Caco-2 (cell line): Measurements from ENCODE around the gene CORO2B. TPM values are rescaled to one million over a fixed set of nuclear protein-coding genes. Genes with fewer than 3 reads are reported as not detected.

Experiments
- BruUV-seq: library from RNA; stranded (reverse); fragments of 400-500 nt; replicated peaks from 2 replicates; lab custom pipeline; 2021; lab: Mats Ljungman, UMichigan
- CTCF ChIA-PET: fragments of 300-600 bp; sonication (Branson Sonifier 250); formaldehyde crosslinking; loops from one replicate; lab custom pipeline; 2022; ENCODE audit warnings: antibody characterized with exemption; lab: Charles Lee
- POLR2A ChIA-PET: fragments of 300-600 bp; sonication (Branson Sonifier 250); formaldehyde crosslinking; loops from one replicate; lab custom pipeline; 2022; ENCODE audit warnings: antibody characterized with exemption; lab: Charles Lee
- DNase-seq, 2 experiments: peaks; one replicate each; pipeline versions ENCODE4 v3.0.0 to v3.0.0-alpha.2; 2020 to 2022
- H3K27me3 ChIP-seq: replicated peaks from 2 replicates; pipeline ENCODE4 v1.6.0; 2011; ENCODE audit warnings: low read length; ENCODE audit not compliant: control insufficient read depth, insufficient read depth
- H3K36me3 ChIP-seq: 2 replicates; pipeline ENCODE4 v1.5.1; 2011; ENCODE audit warnings: low read length; ENCODE audit not compliant: control insufficient read depth, insufficient read depth
- H3K4me1 ChIP-seq: fragments of 250-450 bp; sonication (Bioruptor Pico); 2 replicates; pipeline ENCODE4 v1.5.1; 2020; ENCODE audit warnings: mild to moderate bottlenecking
- H3K4me3 ChIP-seq: 2 replicates; pipeline ENCODE4 v1.5.1; 2011; ENCODE audit warnings: low read depth, mild to moderate bottlenecking, control low read depth, low read length
- H3K9me3 ChIP-seq: fragments of 250-450 bp; sonication (Bioruptor Pico); 2 replicates; pipeline ENCODE4 v1.5.1; 2020; ENCODE audit warnings: mild to moderate bottlenecking, moderate library complexity
- H3K27ac Mint-ChIP-seq: one replicate; pipeline ENCODE4 v1.8.0; 2022; ENCODE audit warnings: mixed read lengths; ENCODE audit not compliant: unreplicated experiment
- H3K27me3 Mint-ChIP-seq: one replicate; pipeline ENCODE4 v1.8.0; 2022; ENCODE audit warnings: mixed read lengths; ENCODE audit not compliant: insufficient read depth, unreplicated experiment
- H3K36me3 Mint-ChIP-seq: one replicate; pipeline ENCODE4 v1.8.0; 2022; ENCODE audit warnings: mild to moderate bottlenecking, mixed read lengths; ENCODE audit not compliant: insufficient read depth, unreplicated experiment
- H3K4me1 Mint-ChIP-seq: one replicate; pipeline ENCODE4 v1.8.0; 2022; ENCODE audit warnings: low read depth, mixed read lengths; ENCODE audit not compliant: unreplicated experiment
- H3K4me3 Mint-ChIP-seq: one replicate; pipeline ENCODE4 v1.8.0; 2022; ENCODE audit warnings: mild to moderate bottlenecking, moderate library complexity, mixed read lengths; ENCODE audit not compliant: unreplicated experiment
- H3K9me3 Mint-ChIP-seq: one replicate; pipeline ENCODE4 v1.8.0; 2022; ENCODE audit warnings: mixed read lengths; ENCODE audit not compliant: unreplicated experiment
- CTCF ChIP-seq, 2 experiments: fragments of 200-600 bp in 1 of 2; IDR thresholded peaks; 1 replicate in 1 of 2; 2 replicates in 1 of 2; pipeline versions ENCODE4 v1.5.1 to v1.8.0; 2011 to 2022; ENCODE audit warnings: antibody characterized with exemption in 1 of 2, control low read depth in 1 of 2, inconsistent platforms in 1 of 2, low read depth in 1 of 2, low read length in 1 of 2, mild to moderate bottlenecking in 1 of 2, moderate library complexity in 1 of 2; ENCODE audit not compliant: insufficient read depth in 1 of 2, severe bottlenecking in 1 of 2, unreplicated experiment in 1 of 2
- intact Hi-C: fragments of 100-400 bp; cut with micrococcal nuclease; formaldehyde crosslinking; loops from one replicate; pipeline ENCODE4 v1.10.0; 2022; ENCODE audit not compliant: unreplicated experiment
- total RNA-seq: library from RNA; stranded (reverse); gene quantifications from 2 replicates; pipeline ENCODE4 v1.2.3, GENCODE V29; 2022

The CORO2B gene
- total RNA-seq, 1 experiment from 2014 or later = 0.25 TPM

- DNase-seq = no peak
- H3K27me3 ChIP-seq = no peaks in the 10 kb centered on the region
- TF ChIP-seq CTCF (IDR thresholded peaks at IDR 0.05; ENCODE audit: insufficient read depth in 1 of 2, low read depth in 1 of 2, low read length in 1 of 2, severe bottlenecking in 1 of 2, unreplicated experiment in 1 of 2) = no peak
- no peaks in the 10 kb centered on the region for H3K4me1 ChIP-seq
- Mint-ChIP-seq H3K9me3 (no peaks in the 10 kb centered on the region), H3K27me3 (peaks cover 3% of the 10 kb centered on the region), H3K4me3 (no peak overlapping the region), H3K36me3 (peaks cover 5% of the 10 kb centered on the region), H3K27ac (no peak overlapping the region), H3K4me1 (no peaks in the 10 kb centered on the region)
- no peak overlapping the region for H3K4me3 ChIP-seq
- intact Hi-C loops = no loop called here
- BruUV-seq = no TSS peak
- no peaks in the 10 kb centered on the region for H3K9me3 ChIP-seq
- no peaks in the 10 kb centered on the region for H3K36me3 ChIP-seq
- POLR2A ChIA-PET = no interaction called here
- CTCF ChIA-PET = no interaction called here
Observed at GRCh38 chr15:68601206-68602197, 22.7 kb downstream of the CORO2B start.

- Mint-ChIP-seq H3K27me3 (peaks cover 3% of the 10 kb centered on the region), H3K9me3 (no peaks in the 10 kb centered on the region), H3K27ac (no peak overlapping the region), H3K36me3 (peaks cover 2% of the 10 kb centered on the region), H3K4me1 (no peaks in the 10 kb centered on the region), H3K4me3 (no peak overlapping the region)
- H3K9me3 ChIP-seq = no peaks in the 10 kb centered on the region
- no peak for TF ChIP-seq CTCF (IDR thresholded peaks at IDR 0.05; ENCODE audit: insufficient read depth in 1 of 2, low read depth in 1 of 2, low read length in 1 of 2, severe bottlenecking in 1 of 2, unreplicated experiment in 1 of 2)
- no peaks in the 10 kb centered on the region for H3K4me1 ChIP-seq
- H3K36me3 ChIP-seq = no peaks in the 10 kb centered on the region
- ChIA-PET CTCF (no interaction called here), POLR2A (no interaction called here)
- intact Hi-C loops = no loop called here
- no peak overlapping the region for H3K4me3 ChIP-seq
- no peaks in the 10 kb centered on the region for H3K27me3 ChIP-seq
- BruUV-seq = no TSS peak
- no peak for DNase-seq
Observed at GRCh38 chr15:68602459-68603215, 23.8 kb downstream of the CORO2B start.

- intact Hi-C loops = no loop called here
- no peak for TF ChIP-seq CTCF (IDR thresholded peaks at IDR 0.05; ENCODE audit: insufficient read depth in 1 of 2, low read depth in 1 of 2, low read length in 1 of 2, severe bottlenecking in 1 of 2, unreplicated experiment in 1 of 2)
- H3K36me3 ChIP-seq = no peaks in the 10 kb centered on the region
- no peak overlapping the region for H3K4me3 Mint-ChIP-seq
- H3K4me1 Mint-ChIP-seq = no peaks in the 10 kb centered on the region
- ChIA-PET CTCF (no interaction called here), POLR2A (no interaction called here)
- no peak overlapping the region for H3K4me3 ChIP-seq
- H3K9me3 Mint-ChIP-seq = no peaks in the 10 kb centered on the region
- no peaks in the 10 kb centered on the region for H3K9me3 ChIP-seq
- H3K36me3 Mint-ChIP-seq = no peaks in the 10 kb centered on the region
- no TSS peak for BruUV-seq
- no peaks in the 10 kb centered on the region for H3K27me3 ChIP-seq
- H3K27me3 Mint-ChIP-seq = no peaks in the 10 kb centered on the region
- DNase-seq = no peak
- no peaks in the 10 kb centered on the region for H3K4me1 ChIP-seq
- no peak overlapping the region for H3K27ac Mint-ChIP-seq
Observed at GRCh38 chr15:68603216-68603595, 24.4 kb downstream of the CORO2B start.
